IPS-15b (cell line): ENCODE measurements around the gene MRTFB.

Source experiments
- H3K27me3 ChIP-seq: one replicate; pipeline ENCODE4 v1.6.1; 2013; ENCODE audit warnings: low read length; ENCODE audit not compliant: control insufficient read depth, insufficient read depth
- H3K36me3 ChIP-seq: one replicate; pipeline ENCODE4 v1.6.1; 2013; ENCODE audit warnings: low read length; ENCODE audit not compliant: control insufficient read depth, insufficient read depth
- H3K4me1 ChIP-seq: one replicate; pipeline ENCODE4 v1.6.1; 2013; ENCODE audit warnings: mild to moderate bottlenecking, low read length; ENCODE audit not compliant: control insufficient read depth, insufficient read depth
- H3K4me3 ChIP-seq: one replicate; pipeline ENCODE4 v1.5.1; 2013; ENCODE audit warnings: low read depth, low read length
- H3K9ac ChIP-seq: one replicate; pipeline ENCODE4 v1.6.1; 2013; ENCODE audit warnings: low read depth, mild to moderate bottlenecking, low read length
- H3K9me3 ChIP-seq: one replicate; pipeline ENCODE4 v1.6.1; 2013; ENCODE audit warnings: mild to moderate bottlenecking, low read length; ENCODE audit not compliant: control insufficient read depth, insufficient read depth

The MRTFB gene

GRCh38 chr16:14251419-14251818, 180.3 kb downstream of the MRTFB start:
- Histone ChIP-seq H3K4me3 (no peak overlapping the region), H3K36me3 (peaks cover 17% of the 10 kb centered on the region)

DNA sequence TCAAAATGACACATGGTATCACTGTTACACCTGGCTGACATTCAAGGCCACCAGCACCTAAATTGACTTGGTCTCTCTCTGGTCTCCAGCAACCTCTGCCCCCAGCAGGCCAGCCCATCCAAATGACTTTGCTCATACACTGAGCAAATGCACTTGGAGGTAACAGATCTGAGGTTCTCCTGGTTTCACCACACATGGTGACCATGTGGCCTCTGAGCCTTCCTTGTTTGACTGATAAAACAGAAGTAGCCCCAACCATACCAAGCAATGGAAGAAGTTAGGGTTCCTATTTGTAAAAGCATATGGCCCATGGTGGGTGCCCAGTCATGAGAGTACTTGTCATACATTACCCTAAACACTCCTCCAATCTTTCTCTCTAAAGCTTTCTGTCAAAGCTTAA, 181.7 kb downstream of the MRTFB start:
- H3K4me3 ChIP-seq, result no peak overlapping the region
- no peaks in the 10 kb centered on the region for H3K4me1 ChIP-seq
- peaks cover 11% of the 10 kb centered on the region for H3K36me3 ChIP-seq
- H3K9ac ChIP-seq, result no peak overlapping the region
- H3K9me3 ChIP-seq, result no peaks in the 10 kb centered on the region
- no peaks in the 10 kb centered on the region for H3K27me3 ChIP-seq

More at GRCh38 chr16:14251419-14251818, 180.3 kb downstream of the MRTFB start:
- no peaks in the 10 kb centered on the region for H3K27me3 ChIP-seq
- H3K9me3 ChIP-seq, result no peaks in the 10 kb centered on the region
- no peak overlapping the region for H3K9ac ChIP-seq
- no peaks in the 10 kb centered on the region for H3K4me1 ChIP-seq

DNA sequence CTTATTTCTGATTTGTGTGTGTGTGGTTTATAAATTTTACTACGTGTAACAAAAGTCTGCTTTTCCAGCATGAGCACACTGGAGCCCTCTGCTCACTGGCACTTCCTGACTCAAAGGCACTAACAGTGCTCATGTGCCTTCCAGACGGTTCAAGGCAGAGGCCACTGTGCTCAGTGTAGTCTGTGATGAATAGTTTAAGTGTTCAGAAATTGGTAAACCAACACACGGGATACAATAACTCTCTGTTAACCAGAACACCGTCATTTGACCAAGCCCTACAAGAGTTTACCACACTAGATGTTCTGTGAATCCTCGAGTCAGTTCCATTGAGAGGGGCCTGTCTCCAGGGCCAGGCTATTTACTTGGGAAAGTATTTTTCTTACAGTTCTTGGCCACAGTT, 191.9 kb downstream of the MRTFB start:
- Histone ChIP-seq H3K36me3 (peaks cover 5% of the 10 kb centered on the region), H3K4me1 (no peaks in the 10 kb centered on the region), H3K27me3 (no peaks in the 10 kb centered on the region), H3K9me3 (no peaks in the 10 kb centered on the region), H3K4me3 (no peak overlapping the region), H3K9ac (no peak overlapping the region)

DNA sequence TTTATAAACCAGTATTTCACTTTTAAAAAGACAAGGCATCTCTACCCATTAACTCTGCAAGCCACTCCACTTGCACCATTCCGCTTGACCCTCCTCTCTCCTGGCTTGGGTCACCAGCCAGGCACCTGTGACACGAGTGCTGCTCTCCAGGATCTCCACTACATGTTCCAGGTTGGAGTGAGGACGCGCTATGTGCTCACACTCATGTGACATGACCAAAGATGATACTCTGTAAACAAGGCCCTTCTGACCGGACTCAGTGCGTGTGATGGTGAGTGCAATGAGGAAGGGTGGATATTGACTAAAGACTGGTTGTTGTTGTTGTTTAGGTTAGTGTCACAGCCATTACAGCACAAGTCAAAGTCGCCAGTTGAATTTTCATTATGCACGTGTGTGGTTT, 192.7 kb downstream of the MRTFB start:
- H3K9ac ChIP-seq, result no peak overlapping the region
- H3K4me3 ChIP-seq, result no peak overlapping the region
- H3K27me3 ChIP-seq, result no peaks in the 10 kb centered on the region
- H3K9me3 ChIP-seq, result no peaks in the 10 kb centered on the region
- H3K4me1 ChIP-seq, result no peaks in the 10 kb centered on the region
- peaks cover 5% of the 10 kb centered on the region for H3K36me3 ChIP-seq

DNA sequence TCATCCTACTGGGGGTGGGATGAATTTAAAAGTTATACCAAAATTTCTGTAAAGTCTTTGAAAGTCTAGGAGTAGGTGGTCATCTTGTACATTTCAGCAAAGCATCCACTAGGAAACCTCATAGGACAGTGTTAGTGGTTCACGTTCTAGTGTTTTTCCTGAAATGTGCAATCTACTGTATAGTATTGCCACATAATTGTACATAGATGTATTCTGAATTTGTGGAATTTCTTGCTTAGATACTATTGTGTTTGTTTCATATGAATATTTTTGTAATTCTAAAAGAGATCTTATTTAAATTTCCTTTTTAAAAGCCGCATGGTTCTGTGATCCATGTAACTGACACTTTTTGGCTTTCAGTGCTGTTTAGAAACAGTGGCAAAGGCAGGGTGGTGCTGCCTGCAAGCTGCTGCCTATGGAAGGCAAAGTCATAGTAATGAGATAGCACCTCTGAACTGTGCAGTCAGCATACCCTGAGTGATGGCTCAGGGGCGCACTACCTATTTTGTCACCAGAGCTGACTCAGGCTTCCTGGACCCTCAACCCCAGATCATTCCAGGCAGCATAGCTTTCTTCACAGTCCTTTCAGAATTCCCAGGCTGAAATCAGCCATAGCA, 193.3 kb downstream of the MRTFB start:
- no peaks in the 10 kb centered on the region for H3K27me3 ChIP-seq
- no peak overlapping the region for H3K4me3 ChIP-seq
- H3K4me1 ChIP-seq, result no peaks in the 10 kb centered on the region
- H3K36me3 ChIP-seq, result peaks cover 5% of the 10 kb centered on the region
- H3K9me3 ChIP-seq, result no peaks in the 10 kb centered on the region
- no peak overlapping the region for H3K9ac ChIP-seq

DNA sequence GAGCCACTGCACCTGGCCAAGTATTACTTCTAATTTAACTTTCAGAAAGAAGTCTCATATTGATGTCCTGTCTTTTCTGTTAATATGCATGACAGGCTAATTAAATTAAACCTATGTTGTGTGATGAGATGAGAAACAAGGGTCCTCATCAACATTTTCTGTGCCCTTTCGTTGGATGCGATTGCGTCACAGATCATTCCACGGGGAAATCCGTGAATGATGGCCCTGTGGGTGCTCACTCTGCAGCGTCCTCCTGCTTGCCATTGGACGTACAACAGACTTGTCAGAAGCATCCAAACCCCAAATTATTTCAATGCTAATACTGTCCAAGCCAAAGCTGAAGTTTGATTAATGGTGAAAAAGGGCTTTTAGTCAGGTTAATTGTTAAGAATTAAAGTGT, 197.0 kb downstream of the MRTFB start:
- H3K36me3 ChIP-seq, result no peaks in the 10 kb centered on the region

DNA sequence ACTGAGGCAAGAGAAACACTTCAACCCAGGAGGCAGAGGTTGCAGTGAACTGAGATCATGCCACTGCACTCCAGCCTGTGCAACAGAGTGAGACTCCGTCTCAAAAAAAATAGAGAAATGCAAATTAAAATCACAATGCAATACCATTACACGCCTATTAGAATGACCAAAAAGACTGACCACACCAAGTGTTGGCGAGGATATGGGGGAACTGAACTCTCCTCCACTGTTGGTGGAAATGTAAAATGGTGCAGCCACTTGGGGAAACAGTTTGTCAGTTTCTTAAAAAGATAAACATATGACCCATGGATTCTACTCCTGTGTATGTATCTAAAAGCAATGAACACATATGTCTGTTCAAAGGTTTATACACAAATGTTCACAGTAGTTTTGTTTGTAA, 204.8 kb downstream of the MRTFB start:
- H3K36me3 ChIP-seq, result no peaks in the 10 kb centered on the region
- H3K27me3 ChIP-seq, result no peaks in the 10 kb centered on the region
- H3K4me1 ChIP-seq, result peaks cover 4% of the 10 kb centered on the region
- no peak overlapping the region for H3K9ac ChIP-seq
- no peak overlapping the region for H3K4me3 ChIP-seq
- H3K9me3 ChIP-seq, result no peaks in the 10 kb centered on the region

More for the DNA sequence above, 197.0 kb downstream of the MRTFB start:
- H3K27me3 ChIP-seq, result no peaks in the 10 kb centered on the region
- H3K4me3 ChIP-seq, result no peak overlapping the region
- H3K9me3 ChIP-seq, result no peaks in the 10 kb centered on the region
- no peaks in the 10 kb centered on the region for H3K4me1 ChIP-seq
- H3K9ac ChIP-seq, result no peak overlapping the region

DNA sequence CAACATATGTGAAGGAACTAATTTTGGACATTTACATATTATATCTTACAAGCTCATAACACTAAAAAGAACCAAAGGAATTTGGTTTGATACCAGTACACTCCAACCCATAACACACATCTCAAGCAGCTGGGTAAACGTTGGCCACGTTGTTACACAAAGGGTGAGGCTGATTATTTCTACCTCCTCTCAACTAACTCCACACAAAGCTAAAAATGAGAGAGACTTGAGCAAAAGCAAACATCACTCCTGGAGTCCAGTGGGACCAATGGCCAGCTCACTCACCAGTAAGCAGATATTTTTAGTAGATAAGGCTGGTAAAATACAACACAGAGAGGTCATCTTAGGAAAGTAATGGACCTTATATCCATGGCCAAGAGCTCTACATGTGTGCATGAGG, 207.6 kb downstream of the MRTFB start:
- Histone ChIP-seq H3K4me1 (peaks cover 6% of the 10 kb centered on the region), H3K9me3 (no peaks in the 10 kb centered on the region), H3K9ac (no peak overlapping the region), H3K4me3 (no peak overlapping the region), H3K36me3 (no peaks in the 10 kb centered on the region), H3K27me3 (no peaks in the 10 kb centered on the region)

DNA sequence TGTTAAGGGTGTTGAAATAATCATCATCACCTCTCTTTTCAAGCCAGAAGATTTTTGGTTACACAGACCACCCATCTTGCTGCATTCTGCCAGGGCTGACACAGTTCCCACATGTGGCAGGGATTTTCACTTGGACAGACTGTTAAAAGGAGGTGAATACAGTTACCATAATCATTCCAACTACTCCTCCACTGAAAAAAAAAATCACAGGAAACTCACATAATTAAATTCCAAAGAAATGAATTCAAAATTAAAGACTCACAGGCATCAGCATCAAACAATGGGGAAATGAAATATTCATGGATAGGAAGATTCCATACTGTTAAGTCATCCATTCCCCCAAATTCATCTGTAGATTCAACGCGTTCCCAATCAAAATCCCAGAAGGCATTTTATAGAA, 209.4 kb downstream of the MRTFB start:
- no peak overlapping the region for H3K9ac ChIP-seq
- H3K4me1 ChIP-seq, result peaks cover 11% of the 10 kb centered on the region
- H3K36me3 ChIP-seq, result no peaks in the 10 kb centered on the region

GRCh38 chr16:14283786-14284185, 212.7 kb downstream of the MRTFB start:
- Histone ChIP-seq H3K4me3 (no peak overlapping the region), H3K27me3 (no peaks in the 10 kb centered on the region), H3K4me1 (peaks cover 11% of the 10 kb centered on the region), H3K9ac (no peak overlapping the region), H3K36me3 (no peaks in the 10 kb centered on the region), H3K9me3 (no peaks in the 10 kb centered on the region)

More for the DNA sequence above, 209.4 kb downstream of the MRTFB start:
- no peak overlapping the region for H3K4me3 ChIP-seq
- no peaks in the 10 kb centered on the region for H3K27me3 ChIP-seq
- H3K9me3 ChIP-seq, result no peaks in the 10 kb centered on the region

GRCh38 chr16:14284371-14284770, 213.3 kb downstream of the MRTFB start:
- Histone ChIP-seq H3K4me3 (peak overlapping the region; percentile 81), H3K9me3 (no peaks in the 10 kb centered on the region), H3K4me1 (peaks cover 11% of the 10 kb centered on the region), H3K9ac (no peak overlapping the region), H3K27me3 (no peaks in the 10 kb centered on the region), H3K36me3 (no peaks in the 10 kb centered on the region)

- Histone ChIP-seq H3K4me1 (peaks cover 11% of the 10 kb centered on the region), H3K9ac (peak overlapping the region; percentile 68), H3K4me3 (peak overlapping the region; percentile 81), H3K27me3 (no peaks in the 10 kb centered on the region), H3K9me3 (no peaks in the 10 kb centered on the region), H3K36me3 (no peaks in the 10 kb centered on the region)
Measured at GRCh38 chr16:14284930-14285512, 213.9 kb downstream of the MRTFB start.
